Fibroblast of mammary gland (primary cell): ENCODE results near the gene CCSER1.

Experiments
- DNase-seq: peaks from one replicate; pipeline ENCODE4 v3.0.0-alpha.2; 2010; ENCODE audit warnings: low read depth
- H3K4me3 ChIP-seq: 2 replicates; pipeline ENCODE4 v1.5.1; 2011; ENCODE audit warnings: low read depth, mild to moderate bottlenecking, low read length, moderate library complexity; ENCODE audit not compliant: control insufficient read depth
- CTCF ChIP-seq: conservative IDR thresholded peaks from 2 replicates; pipeline ENCODE4 v1.5.1; 2011; ENCODE audit warnings: low read depth, low read length, inconsistent platforms; ENCODE audit not compliant: control insufficient read depth, insufficient read depth

The CCSER1 gene

GRCh38 chr4:91268913-91269312 lies 1141.7 kb downstream of the CCSER1 start:
- no peak for TF ChIP-seq CTCF
- no peak overlapping the region for H3K4me3 ChIP-seq
- no peak for DNase-seq

- TF ChIP-seq CTCF: no peak
- DNase-seq: no peak
- no peak overlapping the region for H3K4me3 ChIP-seq
Observed at GRCh38 chr4:91279899-91280298, 1152.7 kb downstream of the CCSER1 start.

- no peak overlapping the region for H3K4me3 ChIP-seq
- no peak for TF ChIP-seq CTCF
- no peak for DNase-seq
Observed at GRCh38 chr4:91280551-91281290, 1153.5 kb downstream of the CCSER1 start.

GRCh38 chr4:91282217-91282616 lies 1155.0 kb downstream of the CCSER1 start:
- TF ChIP-seq CTCF: no peak
- no peak for DNase-seq
- H3K4me3 ChIP-seq: no peak overlapping the region

GRCh38 chr4:91283726-91284230 lies 1156.6 kb downstream of the CCSER1 start:
- H3K4me3 ChIP-seq: no peak overlapping the region
- no peak for TF ChIP-seq CTCF
- DNase-seq: no peak

- TF ChIP-seq CTCF: no peak
- no peak for DNase-seq
- no peak overlapping the region for H3K4me3 ChIP-seq
Observed at GRCh38 chr4:91284480-91284879, 1157.3 kb downstream of the CCSER1 start.
